NCI-H2029 treated with DMSO at 0.1 percent for 48 hours (cell line): ENCODE results near the gene RIPK1.

Experiments
- DNase-seq: peaks from one replicate; lab custom pipeline; 2025; lab: John Stamatoyannopoulos, UW

The RIPK1 gene

GRCh38 chr6:3163248-3163594 lies 94.9 kb downstream of the RIPK1 start:
- DNase-seq, result no peak

- DNase-seq, result no peak
Measured at GRCh38 chr6:3164388-3164787, 96.1 kb downstream of the RIPK1 start.
